ENCODE measurements around the gene COA1. TPM values are rescaled to one million over a fixed set of nuclear protein-coding genes. Genes with fewer than 3 reads are reported as not detected.

COA1 gene
- total and polyA plus RNA-seq, 9 of the 15 experiments (the other 6 are each of a cell fraction or from before 2014, with no cell fraction given): 98.9 to 463 (median 181) TPM

- no peak overlapping the region for H3K4me3 ChIP-seq
- FAIRE-seq (no peak), DNase-seq (ENCODE audit: extremely low read depth in 1 of 4, low spot score in 3 of 4) (no peak), ATAC-seq (no peak)
- no peak for TF ChIP-seq ZNF785 (CRISPR knock-in tag; IDR thresholded peaks at IDR 0.05)
- TF ChIP-seq PML (IDR thresholded peaks at IDR 0.05; ENCODE audit: low read length): no peak
- no peak for TF ChIP-seq UBTF (IDR thresholded peaks at IDR 0.05; ENCODE audit: borderline replicate concordance in 1 of 2, low read depth in 2 of 2, low read length in 2 of 2)
- TF ChIP-seq USF1 (CRISPR knock-in tag; IDR thresholded peaks at IDR 0.05): no peak
- no peak for TF ChIP-seq GTF2E2 (tag; IDR thresholded peaks at IDR 0.05)
- no peak for TF ChIP-seq THAP7 (CRISPR knock-in tag; IDR thresholded peaks at IDR 0.05)
- TF ChIP-seq MIER1 (IDR thresholded peaks at IDR 0.05; ENCODE audit: low read depth): no peak
- no peak for TF ChIP-seq NBN (IDR thresholded peaks at IDR 0.05; ENCODE audit: low read depth)
- TF ChIP-seq ZNF77 (CRISPR knock-in tag; IDR thresholded peaks at IDR 0.05): no peak
- TF ChIP-seq BRCA1 (IDR thresholded peaks at IDR 0.05): no peak
- TF ChIP-seq BRCA1 (CRISPR knock-in tag; IDR thresholded peaks at IDR 0.05): no peak
- no peak for TF ChIP-seq MBD2 (IDR thresholded peaks at IDR 0.05; ENCODE audit: borderline replicate concordance, low read depth)
- no peak for TF ChIP-seq HNRNPL (IDR thresholded peaks at IDR 0.05; ENCODE audit: low read depth, low read length)
- no peak for TF ChIP-seq SIN3A (IDR thresholded peaks at IDR 0.05; ENCODE audit: borderline replicate concordance in 2 of 2, control insufficient read depth in 1 of 2, low read depth in 2 of 2, low read length in 2 of 2)
- no peak for TF ChIP-seq CTBP1 (IDR thresholded peaks at IDR 0.05; ENCODE audit: borderline replicate concordance)
- in situ Hi-C loops (cut with MboI): no loop called here
- no peak overlapping the region for H3K4me2 ChIP-seq (ENCODE audit: insufficient read depth, low read length)
- H3K9me1 ChIP-seq (ENCODE audit: control insufficient read depth, insufficient read depth, low read length): peaks cover 2% of the 10 kb centered on the region
- peaks cover 4% of the 10 kb centered on the region; the same call in 1 of the 2 replicates for H4K20me1 ChIP-seq (replicated peaks; ENCODE audit: control insufficient read depth, insufficient read depth, low read length)
- H3K27me3 ChIP-seq (ENCODE audit: control insufficient read depth in 2 of 2, insufficient read depth in 2 of 2, low read length in 2 of 2): no peaks in the 10 kb centered on the region
- no peak overlapping the region for H3K9ac ChIP-seq (ENCODE audit: insufficient read depth in 1 of 2, low read depth in 2 of 2, low read length in 2 of 2)
- peaks cover 16% of the 10 kb centered on the region; the same call in 1 of the 3 replicates for H3K36me3 ChIP-seq (ENCODE audit: control insufficient read depth, insufficient read depth, low read length)
- peaks cover 70% of the 10 kb centered on the region for H3K79me2 ChIP-seq (ENCODE audit: control insufficient read depth, insufficient read depth, low read length)
- H3K9me3 ChIP-seq (replicated peaks; ENCODE audit: control insufficient read depth, insufficient read depth, low read depth, low read length): no peaks in the 10 kb centered on the region
- H3K4me1 ChIP-seq (replicated peaks in 1 of 2; ENCODE audit: control insufficient read depth in 2 of 2, insufficient read depth in 2 of 2, low read length in 2 of 2): peaks cover 0 to 5% of the 10 kb centered on the region in 2 experiments; a peak in 1 of 5 replicates
- H3K27ac ChIP-seq (ENCODE audit: extremely low read depth, low read depth, low read length): no peak overlapping the region
- no TSS peak for BruUV-seq (replicated peaks)
- 97% methylated on average over 2 of the region's 2 CpGs for WGBS (ENCODE audit: insufficient coverage, low coverage, missing lambda C conversion rate)
- intact Hi-C loops (cut with micrococcal nuclease): no loop called here
- ChIA-PET POLR2A (no interaction called here), CTCF (ENCODE audit: low intra/inter-chr PET ratio) (no interaction called here)
- H2AFZ ChIP-seq (ENCODE audit: low read depth, low read length): no peak overlapping the region
Observed at GRCh38 chr7:43656997-43657396, 72.3 kb downstream of the COA1 start.
